HuH-7.5 (cell line): ENCODE measurements around the gene ATP2C2.
"Not testable (repeated sequence)": the region's sequence is repeated elsewhere in the genome, so short reads cannot be mapped to it uniquely, and the experiment has no call there.

Source experiments
- DNase-seq: peaks from one replicate; pipeline ENCODE4 v3.0.0; 2011; ENCODE audit warnings: low spot score

Gene ATP2C2

GRCh38 chr16:84340325-84341040 is 27.9 kb upstream of the ATP2C2 start:
- peak; percentile 59 for DNase-seq

GRCh38 chr16:84341528-84342295 is 26.6 kb upstream of the ATP2C2 start:
- DNase-seq, result no peak

GRCh38 chr16:84343800-84344199 is 24.5 kb upstream of the ATP2C2 start:
- DNase-seq, result not testable (repeated sequence)

- no peak for DNase-seq
These were observed 23.6 kb upstream of the ATP2C2 start for GRCh38 chr16:84344781-84345180.

GRCh38 chr16:84347161-84347560 is 21.2 kb upstream of the ATP2C2 start:
- no peak for DNase-seq

GRCh38 chr16:84348386-84348888 is 19.9 kb upstream of the ATP2C2 start:
- DNase-seq, result no peak

- no peak for DNase-seq
These were observed 18.3 kb upstream of the ATP2C2 start for GRCh38 chr16:84349862-84350684.

GRCh38 chr16:84350685-84351400 is 17.5 kb upstream of the ATP2C2 start:
- DNase-seq, result no peak

- DNase-seq, result no peak
These were observed 16.7 kb upstream of the ATP2C2 start for GRCh38 chr16:84351630-84352029.

GRCh38 chr16:84354306-84354705 is 14.0 kb upstream of the ATP2C2 start:
- DNase-seq, result no peak

- DNase-seq, result no peak
These were observed 13.2 kb upstream of the ATP2C2 start for GRCh38 chr16:84355149-84355548.

- no peak for DNase-seq
These were observed 12.2 kb upstream of the ATP2C2 start for GRCh38 chr16:84356176-84356575.

- no peak for DNase-seq
These were observed 11.7 kb upstream of the ATP2C2 start for GRCh38 chr16:84356591-84357116.

- no peak for DNase-seq
These were observed 11.1 kb upstream of the ATP2C2 start for GRCh38 chr16:84357191-84357651.

GRCh38 chr16:84358601-84359295 is 9.6 kb upstream of the ATP2C2 start:
- no peak for DNase-seq

GRCh38 chr16:84359326-84359725 is 9.0 kb upstream of the ATP2C2 start:
- DNase-seq, result no peak

GRCh38 chr16:84360170-84360569 is 8.2 kb upstream of the ATP2C2 start:
- no peak for DNase-seq

GRCh38 chr16:84360748-84361147 is 7.6 kb upstream of the ATP2C2 start:
- no peak for DNase-seq

GRCh38 chr16:84361546-84361945 is 6.8 kb upstream of the ATP2C2 start:
- DNase-seq, result no peak

GRCh38 chr16:84362471-84362941 is 5.8 kb upstream of the ATP2C2 start:
- no peak for DNase-seq

- DNase-seq, result no peak
These were observed 2.1 kb upstream of the ATP2C2 start for GRCh38 chr16:84366208-84366607.
